ENCODE data around the gene DOCK1. TPM values are rescaled to one million over a fixed set of nuclear protein-coding genes. Genes with fewer than 3 reads are reported as not detected.

Gene DOCK1
- total RNA-seq, 2 donors from 2014 or later, result 52.9 to 76.7 TPM

- Histone ChIP-seq H3K4me3 (no peak overlapping the region), H3K36me3 (no peaks in the 10 kb centered on the region), H3K27me3 (replicated peaks; ENCODE audit: insufficient read depth) (no peaks in the 10 kb centered on the region), H3K27ac (no peak overlapping the region), H3K9me3 (no peaks in the 10 kb centered on the region), H3K4me1 (ENCODE audit: control insufficient read depth in 1 of 2, low read depth in 2 of 2) (no peaks in the 10 kb centered on the region)
- no peak for ATAC-seq (ENCODE audit: insufficient number of reproducible peaks, low FRiP score, low read depth)
- TF ChIP-seq CTCF (IDR thresholded peaks at IDR 0.05), result no peak
- no peak for DNase-seq (ENCODE audit: low spot score)
These were observed 269.6 kb downstream of the DOCK1 start for GRCh38 chr10:127174866-127175265.

DNA sequence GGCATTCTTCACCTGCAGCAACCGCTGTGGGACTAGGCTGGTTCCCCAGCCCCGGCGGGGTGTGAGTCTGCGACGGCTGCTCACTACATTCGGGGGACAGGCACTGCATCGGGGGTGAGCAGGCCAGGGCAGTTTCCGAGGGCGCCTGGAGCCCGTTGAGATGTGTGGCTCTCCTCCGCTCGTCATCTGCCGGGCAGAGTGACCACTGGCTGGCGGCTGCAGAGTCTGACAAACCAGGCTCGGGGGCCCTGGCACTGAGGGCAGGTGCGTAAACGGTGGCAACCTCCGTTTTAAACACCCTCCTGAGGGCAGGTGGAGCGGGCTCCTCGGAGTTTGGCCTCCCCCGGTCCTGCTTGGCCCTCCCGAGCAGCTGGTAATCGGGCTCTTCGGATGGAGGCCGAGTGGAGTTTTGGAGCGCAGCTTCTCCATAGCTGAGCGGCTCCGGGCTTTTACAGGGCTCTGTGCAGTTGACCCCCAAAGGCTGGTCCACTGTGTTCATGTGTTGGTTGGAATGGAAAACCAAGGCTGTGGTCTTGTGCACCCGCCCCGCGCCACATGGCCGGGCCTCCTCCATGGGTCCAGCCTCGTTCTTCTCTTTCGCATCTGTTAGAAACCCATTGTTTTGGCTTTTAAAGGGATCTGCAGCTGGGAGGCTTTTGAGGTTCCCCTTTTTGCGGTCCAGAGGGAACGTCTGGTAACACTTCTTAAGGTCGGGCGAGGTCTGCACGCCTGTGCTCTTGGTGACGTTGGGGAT lies 270.3 kb downstream of the DOCK1 start:
- no peaks in the 10 kb centered on the region for H3K9me3 ChIP-seq
- no peaks in the 10 kb centered on the region for H3K36me3 ChIP-seq
- no peaks in the 10 kb centered on the region for H3K27me3 ChIP-seq (replicated peaks; ENCODE audit: insufficient read depth)
- H3K4me1 ChIP-seq (ENCODE audit: control insufficient read depth in 1 of 2, low read depth in 2 of 2), result no peaks in the 10 kb centered on the region
- ATAC-seq (ENCODE audit: insufficient number of reproducible peaks, low FRiP score, low read depth), result no peak
- no peak for TF ChIP-seq CTCF (IDR thresholded peaks at IDR 0.05)
- H3K4me3 ChIP-seq, result no peak overlapping the region
- no peak for DNase-seq (ENCODE audit: low spot score)
- H3K27ac ChIP-seq, result no peak overlapping the region

DNA sequence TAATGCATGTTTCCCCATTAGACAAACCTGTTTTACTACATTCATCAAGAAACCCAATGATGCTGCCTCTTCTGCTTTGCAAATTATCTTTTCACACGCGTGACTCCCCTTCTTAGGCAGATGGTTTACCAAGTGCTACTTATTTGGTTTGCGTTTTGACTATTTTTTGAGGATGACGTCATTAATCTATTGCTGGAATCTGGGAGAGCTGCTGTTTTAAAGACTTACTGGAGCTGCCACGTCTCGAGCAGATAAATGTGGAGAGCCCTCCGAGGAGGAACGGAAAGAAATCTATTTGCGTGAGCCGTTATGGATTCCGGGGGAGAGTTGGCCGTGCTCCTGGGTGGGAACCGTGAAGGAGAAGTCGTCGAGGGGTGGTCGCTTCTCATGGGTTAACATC lies 271.4 kb downstream of the DOCK1 start:
- Histone ChIP-seq H3K9me3 (no peaks in the 10 kb centered on the region), H3K4me3 (no peak overlapping the region), H3K27ac (no peak overlapping the region), H3K4me1 (ENCODE audit: control insufficient read depth in 1 of 2, low read depth in 2 of 2) (no peaks in the 10 kb centered on the region), H3K36me3 (no peaks in the 10 kb centered on the region), H3K27me3 (replicated peaks; ENCODE audit: insufficient read depth) (no peaks in the 10 kb centered on the region)
- no peak for ATAC-seq (ENCODE audit: insufficient number of reproducible peaks, low FRiP score, low read depth)
- DNase-seq (ENCODE audit: low spot score), result no peak
- no peak for TF ChIP-seq CTCF (IDR thresholded peaks at IDR 0.05)

- no peak for ATAC-seq (ENCODE audit: insufficient number of reproducible peaks, low FRiP score, low read depth)
- DNase-seq (ENCODE audit: low spot score), result no peak
- no peak overlapping the region for H3K4me3 ChIP-seq
- no peaks in the 10 kb centered on the region for H3K36me3 ChIP-seq
- H3K27ac ChIP-seq, result no peak overlapping the region
- H3K9me3 ChIP-seq, result no peaks in the 10 kb centered on the region
- no peaks in the 10 kb centered on the region for H3K27me3 ChIP-seq (replicated peaks; ENCODE audit: insufficient read depth)
- TF ChIP-seq CTCF (IDR thresholded peaks at IDR 0.05), result no peak
- no peaks in the 10 kb centered on the region for H3K4me1 ChIP-seq (ENCODE audit: control insufficient read depth in 1 of 2, low read depth in 2 of 2)
These were observed 274.5 kb downstream of the DOCK1 start for GRCh38 chr10:127179612-127180250.

DNA sequence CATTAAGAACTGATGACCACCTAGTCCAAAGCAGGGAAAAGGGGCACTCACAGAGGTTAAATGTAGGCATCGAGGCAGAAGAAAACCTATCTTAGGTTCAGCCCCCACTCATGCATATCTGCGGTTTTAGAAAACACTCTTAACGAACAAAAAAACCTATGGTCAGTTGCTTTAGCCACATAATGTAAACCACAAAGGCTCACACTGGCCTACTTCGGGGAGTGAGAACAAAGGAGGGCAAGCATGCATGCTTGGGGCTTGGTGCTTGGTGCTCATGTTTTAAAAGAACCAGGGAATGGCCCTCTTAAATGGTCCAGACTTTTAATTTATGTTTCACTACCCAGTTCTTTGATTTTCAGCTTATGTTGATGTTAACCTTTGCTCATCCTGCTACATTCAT lies 276.9 kb downstream of the DOCK1 start:
- H3K27me3 ChIP-seq (replicated peaks; ENCODE audit: insufficient read depth), result no peaks in the 10 kb centered on the region
- H3K36me3 ChIP-seq, result no peaks in the 10 kb centered on the region
- ATAC-seq (ENCODE audit: insufficient number of reproducible peaks, low FRiP score, low read depth) (no peak), DNase-seq (ENCODE audit: low spot score) (no peak)
- TF ChIP-seq CTCF (IDR thresholded peaks at IDR 0.05), result no peak
- no peak overlapping the region for H3K27ac ChIP-seq
- no peaks in the 10 kb centered on the region for H3K4me1 ChIP-seq (ENCODE audit: control insufficient read depth in 1 of 2, low read depth in 2 of 2)
- no peak overlapping the region for H3K4me3 ChIP-seq
- no peaks in the 10 kb centered on the region for H3K9me3 ChIP-seq
